Measurements from ENCODE around the gene TP53INP2. TPM values are rescaled to one million over a fixed set of nuclear protein-coding genes. Genes with fewer than 3 reads are reported as not detected.

TP53INP2 gene
- total and polyA plus RNA-seq, 9 of the 15 experiments (the other 6 are each of a cell fraction or from before 2014, with no cell fraction given), result 0.43 to 5.0 (median 1.3) TPM

DNA sequence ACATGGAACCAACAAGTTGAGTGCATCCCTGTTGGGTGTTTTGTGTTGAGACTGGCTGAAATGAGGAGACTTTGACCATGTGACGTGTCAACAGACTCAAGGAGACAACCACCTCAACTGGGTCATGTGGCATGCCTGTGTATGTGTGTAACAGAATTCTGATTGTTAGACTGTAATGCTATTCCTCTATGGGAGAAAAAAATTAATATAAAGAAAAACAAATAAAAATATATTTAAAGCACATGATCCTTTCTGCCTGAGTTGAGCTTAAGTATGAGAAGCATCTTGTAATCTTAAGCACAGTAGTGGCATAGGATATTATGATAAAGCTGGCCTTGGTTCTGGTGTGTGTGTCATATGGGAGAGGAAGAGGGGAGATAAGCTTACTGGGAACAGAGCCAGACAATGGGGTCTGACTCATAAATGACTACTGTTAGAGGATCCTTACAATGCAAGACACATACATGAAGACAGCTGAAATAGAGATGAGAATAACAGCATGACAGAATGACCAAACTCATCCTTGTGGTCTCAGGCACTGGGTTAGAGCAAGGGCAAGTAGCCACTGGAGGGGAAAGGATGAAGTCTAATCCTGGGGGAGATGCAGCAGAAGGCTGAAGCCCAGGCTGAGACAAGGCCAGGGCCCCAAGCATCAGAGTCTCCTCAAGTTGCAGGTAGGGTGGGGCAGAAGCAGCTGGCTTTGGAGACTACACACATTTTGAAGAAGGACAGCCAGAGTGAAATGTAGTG is 9.2 kb downstream of the TP53INP2 start (continued):
- TF ChIP-seq ZNF766 (CRISPR knock-in tag; conservative IDR thresholded peaks at IDR 0.05) (no peak), BRF1 (IDR thresholded peaks at IDR 0.05; ENCODE audit: borderline replicate concordance, extremely low read depth, insufficient read length) (no peak), MBD2 (IDR thresholded peaks at IDR 0.05; ENCODE audit: borderline replicate concordance, low read depth) (no peak; the same call in none of the 2 replicates), CAMTA2 (CRISPR knock-in tag; conservative IDR thresholded peaks at IDR 0.05) (no peak), CC2D1A (IDR thresholded peaks at IDR 0.05) (peak; percentile 82; the same call in 1 of the 2 replicates), NRF1 (conservative IDR thresholded peaks at IDR 0.05 in 1 of 2, IDR thresholded peaks at IDR 0.05 in 1 of 2) (peak in 1 of 2 experiments; percentile 19; a peak in 1 of 4 replicates), SREBF2 (CRISPR knock-in tag; IDR thresholded peaks at IDR 0.05) (no peak), BRCA1 (IDR thresholded peaks at IDR 0.05) (no peak), BRCA1 (CRISPR knock-in tag; IDR thresholded peaks at IDR 0.05) (no peak), NR4A1 (CRISPR knock-in tag; IDR thresholded peaks at IDR 0.05) (no peak), NR4A1 (tag; IDR thresholded peaks at IDR 0.05) (no peak), HNRNPLL (IDR thresholded peaks at IDR 0.05; ENCODE audit: low read depth, low read length, poor library complexity, severe bottlenecking) (no peak), TGIF2 (CRISPR knock-in tag; IDR thresholded peaks at IDR 0.05) (no peak), ATF7 (IDR thresholded peaks at IDR 0.05) (peak; percentile 92), RCOR1 (IDR thresholded peaks at IDR 0.05; ENCODE audit: borderline replicate concordance in 1 of 2, low read depth in 2 of 2, low read length in 2 of 2) (peak; percentile 58 to 90; a peak in 3 of 4 replicates), SETDB1 (IDR thresholded peaks at IDR 0.05; ENCODE audit: low read length) (no peak), PML (IDR thresholded peaks at IDR 0.05; ENCODE audit: low read length) (peak; percentile 90), ZNF707 (CRISPR knock-in tag; conservative IDR thresholded peaks at IDR 0.05) (no peak)
- TF ChIP-seq, protein P1, sequence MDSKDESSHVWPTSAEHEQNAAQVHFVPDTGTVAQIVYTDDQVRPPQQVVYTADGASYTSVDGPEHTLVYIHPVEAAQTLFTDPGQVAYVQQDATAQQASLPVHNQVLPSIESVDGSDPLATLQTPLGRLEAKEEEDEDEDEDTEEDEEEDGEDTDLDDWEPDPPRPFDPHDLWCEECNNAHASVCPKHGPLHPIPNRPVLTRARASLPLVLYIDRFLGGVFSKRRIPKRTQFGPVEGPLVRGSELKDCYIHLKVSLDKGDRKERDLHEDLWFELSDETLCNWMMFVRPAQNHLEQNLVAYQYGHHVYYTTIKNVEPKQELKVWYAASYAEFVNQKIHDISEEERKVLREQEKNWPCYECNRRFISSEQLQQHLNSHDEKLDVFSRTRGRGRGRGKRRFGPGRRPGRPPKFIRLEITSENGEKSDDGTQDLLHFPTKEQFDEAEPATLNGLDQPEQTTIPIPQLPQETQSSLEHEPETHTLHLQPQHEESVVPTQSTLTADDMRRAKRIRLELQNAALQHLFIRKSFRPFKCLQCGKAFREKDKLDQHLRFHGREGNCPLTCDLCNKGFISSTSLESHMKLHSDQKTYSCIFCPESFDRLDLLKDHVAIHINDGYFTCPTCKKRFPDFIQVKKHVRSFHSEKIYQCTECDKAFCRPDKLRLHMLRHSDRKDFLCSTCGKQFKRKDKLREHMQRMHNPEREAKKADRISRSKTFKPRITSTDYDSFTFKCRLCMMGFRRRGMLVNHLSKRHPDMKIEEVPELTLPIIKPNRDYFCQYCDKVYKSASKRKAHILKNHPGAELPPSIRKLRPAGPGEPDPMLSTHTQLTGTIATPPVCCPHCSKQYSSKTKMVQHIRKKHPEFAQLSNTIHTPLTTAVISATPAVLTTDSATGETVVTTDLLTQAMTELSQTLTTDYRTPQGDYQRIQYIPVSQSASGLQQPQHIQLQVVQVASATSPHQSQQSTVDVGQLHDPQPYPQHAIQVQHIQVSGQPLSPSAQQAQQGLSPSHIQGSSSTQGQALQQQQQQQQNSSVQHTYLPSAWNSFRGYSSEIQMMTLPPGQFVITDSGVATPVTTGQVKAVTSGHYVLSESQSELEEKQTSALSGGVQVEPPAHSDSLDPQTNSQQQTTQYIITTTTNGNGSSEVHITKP (IDR thresholded peaks at IDR 0.05; ENCODE audit: partially characterized antibody), result peak; percentile 65
- TF ChIP-seq, protein P2, sequence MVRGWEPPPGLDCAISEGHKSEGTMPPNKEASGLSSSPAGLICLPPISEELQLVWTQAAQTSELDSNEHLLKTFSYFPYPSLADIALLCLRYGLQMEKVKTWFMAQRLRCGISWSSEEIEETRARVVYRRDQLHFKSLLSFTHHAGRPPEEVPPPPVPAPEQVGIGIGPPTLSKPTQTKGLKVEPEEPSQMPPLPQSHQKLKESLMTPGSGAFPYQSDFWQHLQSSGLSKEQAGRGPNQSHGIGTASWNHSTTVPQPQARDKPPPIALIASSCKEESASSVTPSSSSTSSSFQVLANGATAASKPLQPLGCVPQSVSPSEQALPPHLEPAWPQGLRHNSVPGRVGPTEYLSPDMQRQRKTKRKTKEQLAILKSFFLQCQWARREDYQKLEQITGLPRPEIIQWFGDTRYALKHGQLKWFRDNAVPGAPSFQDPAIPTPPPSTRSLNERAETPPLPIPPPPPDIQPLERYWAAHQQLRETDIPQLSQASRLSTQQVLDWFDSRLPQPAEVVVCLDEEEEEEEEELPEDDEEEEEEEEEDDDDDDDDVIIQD (CRISPR knock-in tag; IDR thresholded peaks at IDR 0.05), result no peak
- TF ChIP-seq, protein P3, sequence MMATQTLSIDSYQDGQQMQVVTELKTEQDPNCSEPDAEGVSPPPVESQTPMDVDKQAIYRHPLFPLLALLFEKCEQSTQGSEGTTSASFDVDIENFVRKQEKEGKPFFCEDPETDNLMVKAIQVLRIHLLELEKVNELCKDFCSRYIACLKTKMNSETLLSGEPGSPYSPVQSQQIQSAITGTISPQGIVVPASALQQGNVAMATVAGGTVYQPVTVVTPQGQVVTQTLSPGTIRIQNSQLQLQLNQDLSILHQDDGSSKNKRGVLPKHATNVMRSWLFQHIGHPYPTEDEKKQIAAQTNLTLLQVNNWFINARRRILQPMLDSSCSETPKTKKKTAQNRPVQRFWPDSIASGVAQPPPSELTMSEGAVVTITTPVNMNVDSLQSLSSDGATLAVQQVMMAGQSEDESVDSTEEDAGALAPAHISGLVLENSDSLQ (IDR thresholded peaks at IDR 0.05), result peak; percentile 70
